HepG2 (cell line): ENCODE results near the gene STK11. TPM values are rescaled to one million over a fixed set of nuclear protein-coding genes. Genes with fewer than 3 reads are reported as not detected.
A peak's percentile ranks its signal among the peaks of the same experiment; 100 is the strongest.

ENCODE experiments used
- AKNA ChIP-seq: sonication (generic); formaldehyde crosslinking; IDR thresholded peaks from 2 replicates; pipeline ENCODE4 v1.4.0; 2020; ENCODE audit warnings: missing genetic modification reagents, borderline replicate concordance
- EED ChIP-seq: sonication (generic); formaldehyde crosslinking; IDR thresholded peaks from 2 replicates; pipeline ENCODE4 v1.5.0; 2020; ENCODE audit warnings: mild to moderate bottlenecking, missing genetic modification reagents
- MIXL1 ChIP-seq: IDR thresholded peaks from 2 replicates; pipeline ENCODE4 v1.6.1; 2016
- NKX3-1 ChIP-seq: sonication (generic); formaldehyde crosslinking; IDR thresholded peaks from 2 replicates; pipeline ENCODE4 v1.5.0; 2020; ENCODE audit warnings: missing genetic modification reagents
- NR2F1 ChIP-seq, 2 experiments: fragments of 450-650 bp in 1 of 2; formaldehyde crosslinking in 1 of 2; IDR thresholded peaks; 2 replicates each; pipeline versions ENCODE4 v1.5.0 to v1.6.1; 2016 to 2020; ENCODE audit warnings: mild to moderate bottlenecking in 1 of 2, missing compliant biosample characterization in 1 of 2, missing genetic modification reagents in 1 of 2, moderate library complexity in 1 of 2
- SIX1 ChIP-seq: sonication (generic); formaldehyde crosslinking; IDR thresholded peaks from 2 replicates; pipeline ENCODE4 v1.4.0; 2020; ENCODE audit warnings: missing genetic modification reagents, borderline replicate concordance
- TEF ChIP-seq: sonication (generic); formaldehyde crosslinking; IDR thresholded peaks from 2 replicates; pipeline ENCODE4 v1.5.0; 2020; ENCODE audit warnings: missing genetic modification reagents
- ZFY ChIP-seq: sonication (generic); formaldehyde crosslinking; IDR thresholded peaks from 2 replicates; pipeline ENCODE4 v1.4.0; 2020; ENCODE audit warnings: missing genetic modification reagents
- ZNF264 ChIP-seq: sonication (generic); formaldehyde crosslinking; IDR thresholded peaks from 2 replicates; pipeline ENCODE4 v1.4.0; 2020; ENCODE audit warnings: missing genetic modification reagents
- ZNF367 ChIP-seq: sonication (generic); formaldehyde crosslinking; IDR thresholded peaks from 2 replicates; pipeline ENCODE4 v1.4.0; 2020; ENCODE audit warnings: missing genetic modification reagents, borderline replicate concordance
- ZNF383 ChIP-seq: sonication (generic); formaldehyde crosslinking; IDR thresholded peaks from 2 replicates; pipeline ENCODE4 v1.4.0; 2020; ENCODE audit warnings: missing genetic modification reagents, mild to moderate bottlenecking, borderline replicate concordance
- ZNF7 ChIP-seq: IDR thresholded peaks from 2 replicates; pipeline ENCODE4 v1.6.1; 2016; ENCODE audit warnings: missing biosample characterization, missing genetic modification reagents
- ZNF781 ChIP-seq: sonication (generic); formaldehyde crosslinking; IDR thresholded peaks from 2 replicates; pipeline ENCODE4 v1.5.1; 2020; ENCODE audit warnings: borderline replicate concordance, mild to moderate bottlenecking, missing genetic modification reagents; ENCODE audit errors: not compliant biosample characterization
- ZNF883 ChIP-seq: sonication (generic); formaldehyde crosslinking; IDR thresholded peaks from 2 replicates; pipeline ENCODE4 v1.5.1; 2020; ENCODE audit warnings: mild to moderate bottlenecking, missing genetic modification reagents; ENCODE audit errors: not compliant biosample characterization
- polyA plus RNA-seq, 8 experiments: library from polyadenylated mRNA; depleted of rRNA in 3 of 8; stranded (reverse) in 7 of 8; unstranded in 1 of 8; fragments of >200 nt; fragmentation: Illumina TruSeq in 4 of 8; extraction: Trizol in 4 of 8; gene quantifications; 2 replicates each; pipeline versions ENCODE4 v1.2.1 to v1.2.3, GENCODE V29; 2011 to 2016; ENCODE audit warnings: low read depth in 4 of 8, missing spikeins in 1 of 8, mixed read lengths in 1 of 8; ENCODE audit not compliant: insufficient read depth in 1 of 8
- total RNA-seq, 5 experiments: library from RNA; depleted of rRNA; stranded (reverse); fragments of >200 nt; fragmentation: Illumina TruSeq; extraction: Trizol; gene quantifications; 2 replicates each; pipeline ENCODE4 v1.2.3, GENCODE V29; 2016; ENCODE audit warnings: low read depth in 1 of 5
- TF ChIP-seq, protein P1 (sequence below): sonication (generic); formaldehyde crosslinking; IDR thresholded peaks from 2 replicates; pipeline ENCODE4 v1.5.0; 2020; ENCODE audit warnings: mild to moderate bottlenecking, low read depth, missing genetic modification reagents, borderline replicate concordance
- TF ChIP-seq, protein P2 (sequence below): sonication (generic); formaldehyde crosslinking; IDR thresholded peaks from 2 replicates; pipeline ENCODE4 v1.5.1; 2020; ENCODE audit warnings: mild to moderate bottlenecking, missing genetic modification reagents, borderline replicate concordance
- TF ChIP-seq, protein P3 (sequence below): sonication (generic); formaldehyde crosslinking; IDR thresholded peaks from 2 replicates; pipeline ENCODE4 v1.8.0; 2022; ENCODE audit warnings: mild to moderate bottlenecking, missing genetic modification reagents; ENCODE audit not compliant: insufficient replicate concordance

STK11 gene
- total and polyA plus RNA-seq, 2 of the 13 experiments (the other 11 are each of a cell fraction or from before 2014, with no cell fraction given): 27.5 to 43.6 TPM

GRCh38 chr19:1275260-1275975, 69.8 kb downstream of the STK11 start, which contains the start of gene FAM174C (continued):
- TF ChIP-seq NKX3-1 (CRISPR knock-in tag): peak; percentile 31; the same call in 1 of the 2 replicates
- TF ChIP-seq ZNF367 (CRISPR knock-in tag): no peak; the same call in 1 of the 2 replicates
- TF ChIP-seq, protein P1, sequence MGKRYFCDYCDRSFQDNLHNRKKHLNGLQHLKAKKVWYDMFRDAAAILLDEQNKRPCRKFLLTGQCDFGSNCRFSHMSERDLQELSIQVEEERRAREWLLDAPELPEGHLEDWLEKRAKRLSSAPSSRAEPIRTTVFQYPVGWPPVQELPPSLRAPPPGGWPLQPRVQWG (CRISPR knock-in tag): no peak
- no peak for TF ChIP-seq EED (CRISPR knock-in tag)
- TF ChIP-seq ZNF7 (CRISPR knock-in tag): no peak
- TF ChIP-seq ZNF383 (CRISPR knock-in tag): no peak
- TF ChIP-seq NR2F1 (CRISPR knock-in tag; IDR thresholded peaks at IDR 0.05): no peak
- no peak for TF ChIP-seq ZNF264 (CRISPR knock-in tag)
- TF ChIP-seq ZFY (CRISPR knock-in tag): peak; percentile 89; the same call in 1 of the 2 replicates
- TF ChIP-seq MIXL1 (CRISPR knock-in tag): no peak
- no peak for TF ChIP-seq ZNF781 (CRISPR knock-in tag)
- no peak for TF ChIP-seq SIX1 (CRISPR knock-in tag)
- peak; percentile 58 for TF ChIP-seq ZNF883 (CRISPR knock-in tag)
- TF ChIP-seq, protein P2, sequence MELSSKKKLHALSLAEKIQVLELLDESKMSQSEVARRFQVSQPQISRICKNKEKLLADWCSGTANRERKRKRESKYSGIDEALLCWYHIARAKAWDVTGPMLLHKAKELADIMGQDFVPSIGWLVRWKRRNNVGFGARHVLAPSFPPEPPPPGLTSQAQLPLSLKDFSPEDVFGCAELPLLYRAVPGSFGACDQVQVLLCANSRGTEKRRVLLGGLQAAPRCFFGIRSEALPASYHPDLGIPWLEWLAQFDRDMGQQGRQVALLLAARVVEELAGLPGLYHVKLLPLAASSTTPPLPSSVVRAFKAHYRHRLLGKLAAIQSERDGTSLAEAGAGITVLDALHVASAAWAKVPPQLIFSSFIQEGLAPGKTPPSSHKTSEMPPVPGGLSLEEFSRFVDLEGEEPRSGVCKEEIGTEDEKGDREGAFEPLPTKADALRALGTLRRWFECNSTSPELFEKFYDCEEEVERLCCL (CRISPR knock-in tag): no peak
- TF ChIP-seq, protein P3, sequence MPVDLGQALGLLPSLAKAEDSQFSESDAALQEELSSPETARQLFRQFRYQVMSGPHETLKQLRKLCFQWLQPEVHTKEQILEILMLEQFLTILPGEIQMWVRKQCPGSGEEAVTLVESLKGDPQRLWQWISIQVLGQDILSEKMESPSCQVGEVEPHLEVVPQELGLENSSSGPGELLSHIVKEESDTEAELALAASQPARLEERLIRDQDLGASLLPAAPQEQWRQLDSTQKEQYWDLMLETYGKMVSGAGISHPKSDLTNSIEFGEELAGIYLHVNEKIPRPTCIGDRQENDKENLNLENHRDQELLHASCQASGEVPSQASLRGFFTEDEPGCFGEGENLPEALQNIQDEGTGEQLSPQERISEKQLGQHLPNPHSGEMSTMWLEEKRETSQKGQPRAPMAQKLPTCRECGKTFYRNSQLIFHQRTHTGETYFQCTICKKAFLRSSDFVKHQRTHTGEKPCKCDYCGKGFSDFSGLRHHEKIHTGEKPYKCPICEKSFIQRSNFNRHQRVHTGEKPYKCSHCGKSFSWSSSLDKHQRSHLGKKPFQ (CRISPR knock-in tag): no peak
- TF ChIP-seq AKNA (CRISPR knock-in tag): no peak
- TF ChIP-seq TEF (CRISPR knock-in tag): no peak
